Skin epidermis (tissue), 12 donors: Measurements from ENCODE around the gene SSR3.

ENCODE experiments used
- H3K27ac ChIP-seq, 21 experiments: fragments of 200-600 bp; sonication (generic) in 11 of 21; one replicate each; pipeline ENCODE4 v1.5.0; 2020; ENCODE audit warnings: mild to moderate bottlenecking in 3 of 21, inconsistent platforms in 2 of 21, moderate library complexity in 2 of 21
- H3K4me3 ChIP-seq, 7 experiments: fragments of 200-600 bp; sonication (generic) in 2 of 7; one replicate each; pipeline ENCODE4 v1.5.0; 2020; ENCODE audit warnings: inconsistent platforms in 2 of 7, mild to moderate bottlenecking in 2 of 7, moderate library complexity in 1 of 7

SSR3 gene

GRCh38 chr3:156542101-156543042 is 12.5 kb downstream of the SSR3 start:
- Histone ChIP-seq H3K27ac (peak overlapping the region in 8 of 21 experiments; percentile 5 to 63 (median 30)), H3K4me3 (no peak overlapping the region)

DNA sequence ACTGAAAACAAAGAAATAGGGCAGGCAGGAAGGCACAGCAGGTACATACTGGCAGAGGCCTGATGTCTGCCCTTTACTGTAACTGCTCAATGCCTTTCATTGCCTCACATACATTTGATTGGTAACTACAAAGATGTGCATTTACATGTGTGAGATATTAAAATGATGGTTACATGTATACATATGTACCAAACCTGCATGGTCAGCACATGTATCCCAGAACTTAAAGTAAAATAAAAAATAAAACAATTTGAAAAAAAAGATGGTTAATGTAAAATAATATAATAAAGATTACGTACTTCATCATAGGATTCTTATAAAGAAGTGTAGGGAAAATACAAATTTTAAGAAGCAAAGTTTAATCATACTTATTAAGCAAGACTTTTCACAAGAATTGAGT is 15.1 kb downstream of the SSR3 start:
- H3K27ac ChIP-seq, result no peak overlapping the region
- no peak overlapping the region for H3K4me3 ChIP-seq

DNA sequence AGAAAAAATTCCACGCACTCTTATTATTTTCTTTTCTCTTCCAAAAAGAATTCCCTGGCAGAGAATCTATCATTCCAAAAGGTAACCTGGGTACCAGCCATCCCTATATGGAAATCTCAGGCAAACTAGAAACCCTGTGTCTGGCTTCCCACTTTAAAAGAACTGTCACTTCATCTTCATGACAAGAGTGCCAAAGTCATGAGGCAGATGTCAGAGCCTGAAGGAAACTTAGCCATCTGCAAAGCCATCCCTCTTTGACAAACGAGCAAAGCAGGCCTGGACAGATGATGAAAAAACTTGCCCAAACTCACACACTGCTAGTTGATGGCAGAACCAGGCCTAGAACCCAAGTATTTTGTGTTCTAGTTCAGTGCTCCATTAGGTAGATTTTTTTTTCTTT is 15.9 kb downstream of the SSR3 start:
- H3K27ac ChIP-seq, result no peak overlapping the region
- no peak overlapping the region for H3K4me3 ChIP-seq

GRCh38 chr3:156536524-156537316 is 18.2 kb downstream of the SSR3 start:
- Histone ChIP-seq H3K4me3 (no peak overlapping the region), H3K27ac (no peak overlapping the region)

GRCh38 chr3:156535798-156536197 is 19.1 kb downstream of the SSR3 start:
- peak overlapping the region in 2 of 21 experiments; percentile 0 to 49 for H3K27ac ChIP-seq
- H3K4me3 ChIP-seq, result no peak overlapping the region

- Histone ChIP-seq H3K4me3 (no peak overlapping the region), H3K27ac (peak overlapping the region in 5 of 21 experiments; percentile 0 to 60 (median 31))
Measured at GRCh38 chr3:156535162-156535627, 19.7 kb downstream of the SSR3 start.

GRCh38 chr3:156533205-156533604 is 21.7 kb downstream of the SSR3 start:
- no peak overlapping the region for H3K27ac ChIP-seq
- no peak overlapping the region for H3K4me3 ChIP-seq

- Histone ChIP-seq H3K4me3 (no peak overlapping the region), H3K27ac (no peak overlapping the region)
Measured at GRCh38 chr3:156532730-156533129, 22.2 kb downstream of the SSR3 start.

DNA sequence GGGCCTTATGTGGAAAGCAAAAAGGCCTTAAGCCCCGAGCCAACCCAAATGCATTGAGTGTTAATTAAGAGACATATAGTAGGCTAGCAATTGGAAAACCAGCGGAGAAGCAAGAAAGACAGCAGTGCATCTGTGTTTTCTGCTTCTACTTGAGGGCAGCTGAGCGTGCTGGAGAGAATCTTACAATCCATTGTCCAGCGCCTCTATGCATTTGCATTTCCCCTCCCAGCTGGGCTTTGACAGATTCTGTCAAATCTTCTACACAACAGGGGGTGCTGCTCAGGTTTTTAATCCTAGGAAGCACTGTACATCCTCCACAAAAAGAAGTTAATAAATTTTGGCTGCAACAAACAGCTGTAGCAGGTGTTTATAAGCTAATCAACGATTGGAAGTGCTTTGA is 23.9 kb downstream of the SSR3 start:
- no peak overlapping the region for H3K27ac ChIP-seq
- H3K4me3 ChIP-seq, result no peak overlapping the region

GRCh38 chr3:156527060-156527459 is 27.9 kb downstream of the SSR3 start:
- no peak overlapping the region for H3K4me3 ChIP-seq

GRCh38 chr3:156525808-156526207 is 29.1 kb downstream of the SSR3 start:
- Histone ChIP-seq H3K27ac (no peak overlapping the region), H3K4me3 (no peak overlapping the region)

More at GRCh38 chr3:156527060-156527459, 27.9 kb downstream of the SSR3 start:
- H3K27ac ChIP-seq, result no peak overlapping the region

DNA sequence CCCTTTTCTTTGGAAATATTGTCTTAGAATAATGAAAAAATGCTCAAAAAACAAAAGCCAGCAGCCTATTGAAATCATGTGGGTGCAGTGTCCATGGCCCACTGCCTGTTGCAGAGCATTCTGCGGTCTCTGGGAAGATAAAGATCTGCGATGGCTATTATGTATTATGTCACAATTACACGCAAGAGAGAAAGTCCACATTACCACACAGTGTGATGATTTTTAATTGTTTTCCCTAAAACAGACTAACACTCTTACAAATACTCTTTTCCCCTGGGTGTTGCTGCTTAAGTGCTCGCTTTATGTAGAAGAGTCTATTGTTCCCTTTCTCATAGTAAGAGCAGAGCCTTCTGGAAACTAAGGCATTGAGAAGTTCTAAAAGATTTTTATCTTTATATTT is 32.2 kb downstream of the SSR3 start:
- Histone ChIP-seq H3K27ac (no peak overlapping the region), H3K4me3 (no peak overlapping the region)

GRCh38 chr3:156519758-156520162 is 35.2 kb downstream of the SSR3 start:
- no peak overlapping the region for H3K27ac ChIP-seq
- no peak overlapping the region for H3K4me3 ChIP-seq

- no peak overlapping the region for H3K4me3 ChIP-seq
- H3K27ac ChIP-seq, result no peak overlapping the region
Measured at GRCh38 chr3:156518726-156519125, 36.2 kb downstream of the SSR3 start.

DNA sequence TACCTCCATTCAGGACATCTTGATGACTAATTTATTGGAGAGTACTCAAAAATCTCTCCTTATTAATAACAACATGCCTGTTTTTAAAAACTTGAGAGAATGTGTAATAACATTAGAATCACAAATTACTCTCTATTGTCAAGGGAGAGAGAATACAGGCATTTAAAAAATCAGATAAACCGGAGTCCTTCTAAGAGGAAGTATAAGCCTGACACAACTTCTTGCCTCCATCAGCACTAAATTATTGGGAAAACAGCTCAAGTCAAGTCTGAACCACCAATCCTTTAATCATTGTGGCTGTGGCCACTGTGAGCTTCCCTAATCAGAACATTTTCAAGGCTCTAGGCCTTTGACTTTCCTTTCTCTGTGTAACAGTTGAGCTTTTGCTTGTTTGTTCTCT is 38.0 kb downstream of the SSR3 start:
- Histone ChIP-seq H3K4me3 (no peak overlapping the region), H3K27ac (no peak overlapping the region)

GRCh38 chr3:156516284-156516683 is 38.6 kb downstream of the SSR3 start:
- no peak overlapping the region for H3K4me3 ChIP-seq
- no peak overlapping the region for H3K27ac ChIP-seq

DNA sequence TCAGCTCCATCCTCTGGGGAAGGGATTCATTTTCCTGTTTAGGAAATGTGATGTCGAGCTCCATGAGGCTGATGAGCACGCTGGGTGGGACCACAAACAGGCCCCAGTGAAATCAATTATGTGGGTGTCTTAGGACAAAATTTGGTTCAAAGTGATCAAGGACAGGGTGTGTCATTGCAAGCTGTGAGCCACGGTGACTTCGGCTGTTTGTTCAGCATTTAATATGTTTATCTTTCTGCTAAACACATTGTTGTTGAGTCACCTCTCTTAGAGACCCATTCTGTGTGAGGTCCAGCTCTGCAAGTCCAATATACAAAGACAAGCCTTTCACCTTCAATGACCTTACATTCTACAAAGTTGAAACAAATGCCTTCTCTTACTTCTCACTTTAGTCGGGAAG is 41.3 kb downstream of the SSR3 start:
- H3K4me3 ChIP-seq, result no peak overlapping the region

DNA sequence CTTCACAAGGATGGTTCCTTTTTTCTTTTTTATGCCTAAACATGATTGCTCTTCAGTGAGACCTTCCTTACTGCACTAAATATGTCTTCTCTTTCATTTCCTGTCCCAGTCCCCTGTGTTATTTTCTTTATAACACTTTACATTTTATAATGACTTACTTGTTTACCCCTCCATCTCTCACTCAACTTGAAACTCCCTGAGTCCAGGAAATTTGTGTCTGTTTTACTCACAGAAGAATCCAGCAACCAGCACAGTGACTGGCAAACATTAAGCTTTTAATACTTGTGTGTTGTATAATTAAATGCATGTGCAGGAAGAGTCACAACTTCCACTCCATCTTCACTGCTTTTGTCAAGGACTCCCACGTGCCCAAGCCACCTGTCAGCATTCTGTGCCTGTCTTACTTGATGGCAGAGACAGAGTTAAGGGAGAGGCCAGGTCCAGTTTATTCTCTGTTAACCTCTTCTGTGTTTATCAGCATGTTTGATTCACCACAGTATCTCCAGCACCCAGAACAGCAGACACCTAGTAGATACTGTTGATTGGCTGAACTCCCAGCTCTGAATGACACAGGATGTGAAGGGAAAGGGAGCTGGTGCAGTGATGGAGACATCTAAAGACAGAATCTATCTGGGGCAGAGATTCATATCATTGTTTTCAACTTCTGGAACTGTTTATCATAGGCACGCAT is 42.8 kb downstream of the SSR3 start:
- no peak overlapping the region for H3K4me3 ChIP-seq
- no peak overlapping the region for H3K27ac ChIP-seq

More for the DNA sequence above, 41.3 kb downstream of the SSR3 start:
- no peak overlapping the region for H3K27ac ChIP-seq

- no peak overlapping the region for H3K4me3 ChIP-seq
- no peak overlapping the region for H3K27ac ChIP-seq
Measured at GRCh38 chr3:156509189-156510174, 45.4 kb downstream of the SSR3 start.
